CD4-positive, alpha-beta T cell treated with Interleukin-12 subunit alpha and Interleukin-12 subunit beta, for 1 hour (primary cell): ENCODE results near the gene GFRA4.
"Not testable (repeated sequence)": the region's sequence is repeated elsewhere in the genome, so short reads cannot be mapped to it uniquely, and the experiment has no call there.

ENCODE experiments used
- DNase-seq: peaks from one replicate; pipeline ENCODE4 v3.0.0-alpha.2; 2020

The GFRA4 gene

DNA sequence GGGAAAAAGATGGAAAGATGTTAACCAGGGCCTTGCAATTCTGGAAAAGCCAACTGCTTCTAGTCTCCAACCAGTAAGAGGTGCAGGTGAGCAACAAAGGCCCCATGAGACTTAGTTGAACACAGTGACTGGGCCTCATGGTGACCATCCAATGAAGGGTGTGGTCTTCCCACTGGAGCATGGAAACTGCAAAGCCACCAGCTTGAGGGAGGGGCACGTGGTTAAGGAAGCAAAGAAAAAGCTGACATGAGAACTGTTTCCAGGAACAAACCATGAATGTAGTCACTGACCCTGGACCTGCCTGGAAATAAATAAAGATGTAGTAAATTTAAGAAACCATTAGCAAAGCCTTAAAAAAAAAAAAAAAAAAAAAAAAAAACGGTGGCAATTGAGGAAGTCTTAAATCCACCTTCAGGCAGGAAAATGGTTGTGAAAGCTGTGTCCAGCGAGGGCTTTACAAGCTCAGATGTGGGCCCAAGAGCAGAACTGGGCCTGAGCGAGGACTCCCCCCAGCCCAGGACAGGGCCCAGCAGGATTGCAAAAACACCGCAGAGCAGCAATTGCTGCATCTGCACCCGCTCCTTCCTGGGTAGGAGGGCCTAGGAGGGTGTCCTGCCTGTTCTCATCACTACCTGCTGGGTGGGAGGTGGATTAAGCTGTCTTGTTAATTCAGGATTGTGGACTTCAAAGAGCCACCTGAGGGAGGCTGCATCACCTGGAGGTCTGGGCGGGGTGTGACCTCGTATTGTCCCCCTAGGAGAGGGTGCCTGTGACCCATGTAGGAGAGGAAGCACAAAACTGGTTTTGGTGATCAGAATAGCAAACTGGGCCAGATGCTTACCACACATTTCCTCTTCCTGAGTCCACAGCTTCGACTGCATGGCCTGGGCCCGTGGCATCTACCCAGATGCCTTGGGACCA is 10.3 kb downstream of the GFRA4 start:
- DNase-seq = no peak

- DNase-seq = no peak
Measured at GRCh38 chr20:3652221-3652620, 11.0 kb downstream of the GFRA4 start.

DNA sequence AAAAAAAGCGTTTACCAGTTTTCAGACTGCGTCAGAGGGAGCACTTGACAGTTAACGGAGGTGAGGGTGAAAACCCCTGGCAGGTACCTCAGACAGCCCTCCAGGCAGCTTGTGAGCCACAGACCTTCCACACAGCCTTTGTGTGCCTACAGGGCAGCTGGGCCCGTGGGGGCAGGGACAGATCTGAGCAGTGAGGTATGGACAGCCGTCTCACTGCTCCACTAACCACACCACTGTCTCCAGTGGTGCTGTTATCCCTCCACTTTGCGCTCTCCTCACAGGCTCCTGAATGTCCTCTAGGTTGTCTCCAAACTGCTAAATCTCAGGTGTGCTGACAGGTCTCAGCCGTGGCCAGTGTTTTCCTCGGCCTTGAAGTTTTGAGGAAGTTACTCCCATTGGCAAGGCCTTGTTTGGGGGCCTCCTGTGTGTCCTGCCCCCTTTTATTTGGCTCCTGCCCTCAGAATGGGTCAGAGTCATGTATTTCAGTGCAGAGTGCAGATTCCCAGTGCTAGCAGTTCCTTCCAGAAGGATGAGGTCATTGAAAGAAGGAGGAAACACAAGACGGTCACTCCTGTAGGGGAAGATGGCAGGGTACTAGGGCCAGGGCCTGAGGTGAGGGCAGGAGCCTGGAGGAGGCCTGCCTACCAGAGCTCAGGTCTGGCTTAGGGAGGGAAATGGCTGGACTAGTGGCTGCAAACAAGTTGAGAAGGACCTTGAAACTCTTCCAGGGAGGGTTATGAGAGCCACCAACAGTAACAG is 11.8 kb downstream of the GFRA4 start:
- DNase-seq = no peak

DNA sequence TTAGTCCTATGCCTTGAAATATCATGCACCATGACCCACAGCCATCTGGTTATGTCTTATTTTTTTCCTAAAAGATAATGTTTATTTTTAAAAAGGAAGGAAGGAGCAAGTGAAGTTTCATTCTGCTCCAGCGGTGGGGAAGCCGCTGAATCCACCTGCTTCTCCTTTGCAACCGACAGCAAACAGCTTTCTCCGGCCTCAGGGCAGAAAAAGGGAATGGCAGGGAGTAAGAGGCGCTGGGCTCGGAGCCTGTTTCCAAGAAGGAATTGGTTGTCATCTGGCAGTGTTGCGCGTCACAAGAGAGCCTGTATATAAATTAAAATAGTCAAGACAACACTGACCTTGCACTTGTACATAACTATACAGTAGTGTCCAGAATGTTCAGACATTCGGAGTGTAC is 14.2 kb downstream of the GFRA4 start:
- DNase-seq = no peak

DNA sequence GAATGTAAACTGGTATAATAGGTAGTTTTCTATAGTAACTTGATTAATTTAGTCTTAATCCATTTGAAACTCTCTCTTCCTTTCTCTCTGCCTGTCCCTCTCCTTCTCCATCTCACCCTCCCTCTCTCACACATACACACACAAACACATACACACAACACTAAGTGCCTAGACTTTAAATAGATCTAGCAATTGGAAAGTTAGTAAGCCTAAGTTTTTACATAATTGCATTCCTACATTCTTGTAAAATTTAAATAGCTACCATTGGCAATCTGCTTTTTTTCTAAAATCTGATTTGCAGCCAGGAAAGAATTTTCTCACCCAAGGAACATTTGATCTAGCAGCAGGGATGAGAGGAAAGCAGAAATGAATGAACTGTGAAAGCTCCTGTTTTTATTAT is 15.7 kb downstream of the GFRA4 start:
- DNase-seq = no peak

- no peak for DNase-seq
Measured at GRCh38 chr20:3646651-3647050, 16.5 kb downstream of the GFRA4 start.

- DNase-seq = no peak
Measured at GRCh38 chr20:3646067-3646440, 17.1 kb downstream of the GFRA4 start.

DNA sequence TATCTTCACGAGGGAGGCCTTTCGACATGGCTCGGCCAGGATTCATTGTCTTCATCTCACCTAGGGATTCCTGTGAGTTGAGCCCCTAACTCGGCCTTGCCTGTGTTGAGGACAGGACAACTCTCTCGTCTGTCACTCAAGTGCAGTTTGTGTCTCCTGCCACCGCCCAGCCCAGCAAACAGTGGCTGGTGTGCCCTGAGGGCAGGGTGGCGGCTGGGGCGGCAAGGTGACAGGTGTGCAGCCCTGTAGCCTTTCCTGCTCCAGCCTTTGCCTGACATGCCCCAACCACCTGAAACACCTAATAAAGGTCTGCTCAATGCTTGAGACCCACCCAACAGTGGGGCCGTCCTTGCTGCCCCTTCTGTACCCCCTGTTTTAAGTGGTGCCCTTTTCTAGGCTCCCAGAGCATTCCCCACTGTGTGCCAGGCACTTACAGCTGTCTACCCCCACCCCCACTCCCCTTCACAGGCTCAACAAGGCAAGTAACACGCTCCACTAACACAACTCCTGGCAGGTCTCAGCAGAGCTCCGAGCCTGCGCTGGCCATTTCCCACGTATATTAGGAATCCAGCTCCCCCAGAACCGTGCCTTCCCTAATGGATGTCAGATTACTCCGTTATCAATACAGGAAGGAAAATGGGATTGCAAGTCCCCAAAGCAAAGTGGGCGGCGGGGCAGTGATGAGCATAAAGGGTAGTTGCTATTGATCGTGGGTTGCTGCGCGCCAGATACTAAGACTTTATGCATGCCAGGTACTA is 17.7 kb downstream of the GFRA4 start:
- DNase-seq = no peak

DNA sequence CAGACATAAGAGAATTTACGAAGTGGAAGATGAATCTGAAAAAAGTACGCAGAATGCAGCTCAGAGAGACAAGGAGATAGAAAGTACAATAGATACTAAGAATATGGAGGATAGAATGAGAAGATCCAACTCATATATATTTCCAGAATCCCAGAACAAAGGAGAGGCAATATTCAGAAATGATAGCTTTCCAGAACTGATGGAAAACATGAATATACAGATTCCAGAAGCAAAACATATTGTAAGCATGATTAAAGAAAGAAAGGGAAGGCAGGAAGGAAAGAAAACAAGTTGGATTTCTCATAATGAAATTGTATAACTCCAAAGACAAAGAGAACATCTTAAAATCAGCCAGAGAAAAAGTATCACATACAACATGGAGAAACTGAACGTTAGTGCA is 22.9 kb downstream of the GFRA4 start:
- no peak for DNase-seq

- DNase-seq = no peak
Measured at GRCh38 chr20:3635346-3635745, 27.9 kb downstream of the GFRA4 start.

DNA sequence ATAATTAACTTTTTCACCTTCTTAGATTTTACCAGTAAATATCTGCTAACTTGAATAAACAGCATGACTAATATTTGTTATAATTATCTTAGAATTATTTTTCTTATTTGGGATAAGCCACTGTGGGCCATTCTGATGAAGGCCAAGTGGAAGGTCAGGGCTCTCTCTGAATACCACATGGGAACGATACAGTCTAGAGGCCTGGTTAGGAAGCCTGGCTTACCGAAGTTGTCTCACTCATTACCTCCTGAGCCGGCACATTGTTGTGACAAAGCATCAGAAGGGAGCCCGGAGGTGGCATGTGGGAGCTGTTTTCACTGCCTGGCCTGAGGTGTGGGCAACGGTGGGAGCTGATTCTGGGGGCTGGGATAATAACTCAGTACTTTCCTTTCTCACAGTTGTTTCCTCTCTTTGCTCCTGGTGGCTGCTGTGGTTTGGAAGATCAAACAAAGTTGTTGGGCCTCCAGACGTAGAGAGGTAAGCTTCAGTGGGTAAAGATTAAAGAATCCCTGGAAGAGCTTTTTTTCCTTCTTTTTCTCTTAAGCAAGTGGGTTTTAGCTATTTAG is 29.2 kb downstream of the GFRA4 start:
- no peak for DNase-seq

DNA sequence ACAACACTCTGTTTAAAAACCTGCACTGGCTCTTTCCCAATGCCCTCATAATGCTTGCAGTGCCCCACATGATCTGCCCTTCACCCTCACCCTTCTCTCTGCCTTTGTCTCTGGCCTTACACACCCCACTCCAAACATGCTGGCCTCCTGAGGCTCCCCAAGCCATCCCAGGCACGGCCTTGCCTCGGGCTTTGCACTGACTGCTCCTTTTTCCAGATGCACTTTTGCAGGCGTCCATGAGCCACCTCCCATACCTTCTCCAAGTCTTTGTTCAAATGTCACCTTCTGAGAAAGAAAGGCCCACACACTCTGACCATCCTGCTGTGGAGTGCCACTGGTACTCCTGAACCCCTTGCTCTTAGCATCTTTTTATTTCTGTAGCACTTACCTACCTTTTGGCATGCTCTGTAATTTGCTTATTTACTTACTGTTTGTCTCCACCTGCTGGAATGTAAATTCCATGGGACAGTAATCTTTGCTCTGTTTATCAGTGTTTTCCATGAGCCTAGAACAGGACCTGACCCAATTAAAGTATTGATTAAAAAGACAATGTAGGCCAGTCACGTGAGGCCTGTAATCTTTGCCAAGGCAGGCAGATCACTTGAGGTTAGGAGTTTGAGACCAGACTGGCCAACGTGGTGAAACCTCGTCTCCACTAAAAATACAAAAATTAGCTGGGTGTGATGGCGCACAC is 30.7 kb downstream of the GFRA4 start:
- DNase-seq = no peak

GRCh38 chr20:3631534-3631933 is 31.7 kb downstream of the GFRA4 start:
- DNase-seq = no peak

DNA sequence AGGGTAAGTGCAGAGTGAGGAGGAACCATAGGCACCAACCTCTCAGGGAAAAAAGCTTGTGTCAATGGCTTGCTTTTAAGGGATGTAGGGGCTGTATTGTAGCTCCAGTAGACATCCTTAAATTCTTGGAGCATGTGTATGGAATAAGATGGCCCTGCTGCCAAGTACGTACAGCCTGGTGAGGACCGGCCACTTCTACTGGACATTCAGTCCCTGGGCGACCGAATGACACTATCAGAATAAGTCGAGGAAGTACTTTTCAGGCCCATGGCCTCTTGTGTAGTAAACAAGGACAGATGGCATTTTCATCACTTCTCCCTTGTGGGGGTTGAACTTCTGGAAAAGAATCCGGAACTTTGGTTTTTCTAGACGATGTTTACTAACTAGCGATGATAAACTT is 32.8 kb downstream of the GFRA4 start:
- no peak for DNase-seq

DNA sequence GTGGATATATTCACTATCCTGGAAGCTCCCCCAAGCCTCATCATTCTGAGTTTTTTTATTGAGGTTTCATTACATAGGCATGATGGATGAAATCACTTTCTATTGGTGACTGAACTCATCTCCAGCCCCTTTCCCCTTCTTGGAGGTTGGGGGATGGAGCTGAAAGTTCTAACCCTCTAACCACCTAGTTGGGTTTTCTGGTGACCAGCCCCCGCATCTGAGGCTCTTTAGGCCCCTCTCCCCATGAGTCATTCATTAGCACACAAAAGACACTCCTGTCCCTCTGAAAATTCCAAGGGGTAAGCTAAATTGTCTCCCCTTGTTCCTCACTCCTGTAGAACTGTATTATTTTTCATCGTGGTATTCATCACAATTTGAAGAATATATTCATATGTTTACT is 33.3 kb downstream of the GFRA4 start:
- no peak for DNase-seq

DNA sequence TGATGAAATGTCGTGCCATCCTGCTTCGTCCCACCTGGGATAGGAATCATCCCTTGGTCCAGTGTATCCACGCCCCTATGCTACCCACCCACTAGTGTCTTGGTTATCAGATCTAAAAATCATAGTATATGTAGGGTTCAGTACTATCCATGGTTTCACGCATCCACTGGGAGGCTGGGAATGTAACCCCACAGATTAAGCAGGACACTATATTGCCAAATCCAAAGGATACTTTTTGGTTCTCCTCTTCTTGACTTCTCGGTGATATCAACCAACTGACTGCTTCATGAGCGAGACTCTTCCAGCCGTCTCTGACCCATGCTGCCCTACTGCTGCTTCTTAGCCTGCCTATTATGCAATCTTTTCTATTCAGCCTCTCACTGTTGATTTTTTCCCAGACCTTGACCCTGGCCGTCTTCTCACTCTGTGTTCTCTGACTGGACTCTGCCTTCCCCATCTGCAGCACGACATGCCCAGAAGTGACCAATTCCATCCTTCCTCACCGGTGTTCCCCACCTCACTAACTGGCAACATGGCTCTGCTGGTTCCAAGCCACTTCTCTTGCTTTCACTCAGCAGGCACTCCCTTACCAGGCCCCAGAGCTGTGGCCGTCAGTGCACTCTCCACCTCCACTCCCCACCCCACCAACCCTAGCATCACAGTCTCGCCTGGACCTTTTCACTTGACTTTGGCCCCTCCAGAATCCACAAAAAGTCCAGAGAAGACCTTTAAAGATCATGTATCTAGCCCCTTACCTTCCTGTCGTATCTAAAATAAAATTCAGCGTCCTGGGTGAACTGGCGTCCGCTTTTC is 34.5 kb downstream of the GFRA4 start:
- no peak for DNase-seq

DNA sequence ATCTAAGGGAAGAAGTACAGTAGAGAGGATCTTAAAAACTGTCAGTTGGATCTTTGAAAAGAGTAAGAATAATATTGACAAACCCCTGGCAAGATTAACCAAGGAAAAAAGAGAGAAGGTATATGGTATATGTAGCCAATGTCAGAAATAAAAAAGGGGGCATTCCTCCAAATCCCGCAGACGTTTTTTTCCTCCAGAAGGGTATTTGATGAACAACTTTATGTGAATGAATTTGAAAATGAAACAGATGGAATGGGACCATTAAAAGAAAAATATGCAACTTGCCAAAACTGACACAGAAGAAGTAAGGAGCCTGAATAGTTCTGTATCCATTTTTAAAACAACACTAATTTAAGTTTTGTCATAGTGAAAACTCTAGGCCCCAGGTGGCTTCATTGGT is 35.7 kb downstream of the GFRA4 start:
- no peak for DNase-seq

GRCh38 chr20:3622406-3622805 is 40.8 kb downstream of the GFRA4 start:
- DNase-seq = no peak

DNA sequence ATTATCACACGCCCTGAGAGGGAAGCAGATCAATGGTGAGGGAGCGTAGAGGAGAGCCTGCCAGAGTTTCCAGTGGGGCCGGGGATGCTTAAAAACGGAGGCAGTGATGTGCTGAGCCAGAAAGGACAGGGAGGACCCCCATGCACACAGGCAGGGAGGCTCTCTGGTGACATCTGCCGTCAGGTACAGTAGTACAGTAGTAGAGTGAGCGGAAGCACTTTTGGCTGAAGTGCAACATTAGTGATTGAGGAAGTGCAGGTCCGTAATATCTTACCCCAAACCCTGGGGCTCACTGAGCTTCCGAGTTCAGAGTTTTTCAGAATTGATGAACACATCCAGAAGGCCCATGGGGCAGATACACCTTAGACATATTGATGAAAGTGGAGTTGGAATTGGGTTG is 42.1 kb downstream of the GFRA4 start:
- DNase-seq = no peak

- DNase-seq = no peak
Measured at GRCh38 chr20:3616250-3616649, 46.9 kb downstream of the GFRA4 start.

- DNase-seq = not testable (repeated sequence)
Measured at GRCh38 chr20:3615171-3615840, 47.9 kb downstream of the GFRA4 start.
